SJSA1 (cell line): ENCODE measurements around the gene PLD4. TPM values are rescaled to one million over a fixed set of nuclear protein-coding genes. Genes with fewer than 3 reads are reported as not detected.
"Not testable (repeated sequence)": the region's sequence is repeated elsewhere in the genome, so short reads cannot be mapped to it uniquely, and the experiment has no call there.

Experiments used
- DNase-seq, 2 experiments: peaks; one replicate each; pipeline ENCODE4 v3.0.0-alpha.2; 2015 to 2020; ENCODE audit warnings: low spot score in 2 of 2, low read depth in 1 of 2
- H3K27ac ChIP-seq: fragments of 250-450 bp; sonication (Bioruptor Pico); 2 replicates; pipeline ENCODE4 v1.5.1; 2020; ENCODE audit warnings: mild to moderate bottlenecking, moderate library complexity
- H3K27me3 ChIP-seq: fragments of 250-450 bp; sonication (Bioruptor Pico); replicated peaks from 2 replicates; pipeline ENCODE4 v1.5.1; 2020; ENCODE audit warnings: mild to moderate bottlenecking, moderate library complexity
- H3K36me3 ChIP-seq: fragments of 250-450 bp; sonication (Bioruptor Pico); 2 replicates; pipeline ENCODE4 v1.5.1; 2020; ENCODE audit warnings: mild to moderate bottlenecking
- H3K4me1 ChIP-seq: fragments of 250-450 bp; sonication (Bioruptor Pico); replicated peaks from 2 replicates; pipeline ENCODE4 v1.6.1; 2021; ENCODE audit warnings: mild to moderate bottlenecking
- H3K4me3 ChIP-seq: fragments of 250-450 bp; sonication (Bioruptor Pico); 2 replicates; pipeline ENCODE4 v1.5.1; 2020; ENCODE audit warnings: mild to moderate bottlenecking
- H3K9me3 ChIP-seq: fragments of 250-450 bp; sonication (Bioruptor Pico); replicated peaks from 2 replicates; pipeline ENCODE4 v1.5.1; 2020; ENCODE audit warnings: mild to moderate bottlenecking
- total RNA-seq: library from RNA; depleted of rRNA; stranded (reverse); fragments of >200 nt; shearing (Covaris generic); gene quantifications from 2 replicates; pipeline ENCODE4 v1.2.3, GENCODE V29; 2014

Gene PLD4
- total RNA-seq, 1 experiment from 2014 or later, result not detected

DNA sequence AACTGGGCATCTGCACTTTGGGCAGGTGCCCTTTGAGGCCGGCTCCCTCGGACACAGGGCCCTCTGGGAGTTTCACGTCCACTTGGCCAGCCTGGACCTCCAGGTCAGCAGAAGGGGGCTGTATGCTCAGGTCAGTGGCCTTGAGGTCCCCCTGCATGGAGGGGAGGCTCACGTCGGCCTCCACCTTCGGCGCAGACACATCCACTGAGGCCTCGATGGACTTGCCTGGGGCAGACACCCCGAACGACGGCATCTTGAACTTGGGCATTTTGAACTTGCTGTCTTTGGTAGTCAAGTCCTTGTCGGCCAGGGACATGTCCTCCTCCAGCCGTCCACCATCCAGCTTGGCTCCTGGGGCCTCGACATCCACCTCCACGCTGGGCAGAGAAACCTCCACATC is 26.0 kb downstream of the PLD4 start:
- DNase-seq, H3K27me3 ChIP-seq, H3K27ac ChIP-seq, H3K9me3 ChIP-seq, H3K4me1 ChIP-seq, H3K4me3 ChIP-seq, H3K36me3 ChIP-seq: not testable (repeated sequence)

DNA sequence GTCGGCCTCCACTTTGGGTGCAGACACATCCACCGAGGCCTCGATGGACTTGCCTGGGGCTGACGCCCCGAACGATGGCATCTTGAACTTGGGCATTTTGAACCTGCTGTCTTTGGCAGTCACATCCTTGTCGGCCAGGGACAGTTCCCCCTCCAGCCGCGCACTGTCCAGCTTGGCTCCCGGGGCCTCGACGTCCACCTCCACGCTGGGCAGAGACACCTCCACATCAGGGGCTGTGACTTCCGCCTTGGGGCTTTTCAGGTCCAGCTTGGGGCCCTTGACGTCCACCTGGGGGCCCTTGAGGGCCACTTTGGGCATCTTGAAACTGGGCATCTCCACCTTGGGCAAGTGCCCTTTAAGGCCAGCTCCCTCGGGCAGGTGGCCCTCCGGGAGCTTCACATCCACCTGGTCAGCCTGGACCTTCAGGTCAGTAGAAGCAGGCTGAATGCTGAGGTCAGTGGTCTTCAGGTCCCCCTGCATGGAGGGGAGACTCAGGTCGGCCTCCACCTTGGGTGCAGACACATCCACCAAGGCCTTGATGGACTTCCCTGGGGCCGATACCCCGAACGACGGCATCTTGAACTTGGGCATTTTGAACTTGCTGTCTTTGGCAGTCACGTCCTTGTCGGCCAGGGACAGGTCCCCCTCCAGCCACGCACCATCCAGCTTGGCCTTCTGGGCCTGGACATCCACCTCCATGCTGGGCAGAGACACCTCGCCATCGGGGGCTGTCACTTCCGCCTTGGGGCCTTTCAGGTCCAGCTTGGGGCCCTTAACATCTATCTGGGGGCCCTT is 27.4 kb downstream of the PLD4 start:
- not testable (repeated sequence) for H3K27me3 ChIP-seq, H3K4me3 ChIP-seq, H3K27ac ChIP-seq, DNase-seq, H3K9me3 ChIP-seq, H3K36me3 ChIP-seq, H3K4me1 ChIP-seq

DNA sequence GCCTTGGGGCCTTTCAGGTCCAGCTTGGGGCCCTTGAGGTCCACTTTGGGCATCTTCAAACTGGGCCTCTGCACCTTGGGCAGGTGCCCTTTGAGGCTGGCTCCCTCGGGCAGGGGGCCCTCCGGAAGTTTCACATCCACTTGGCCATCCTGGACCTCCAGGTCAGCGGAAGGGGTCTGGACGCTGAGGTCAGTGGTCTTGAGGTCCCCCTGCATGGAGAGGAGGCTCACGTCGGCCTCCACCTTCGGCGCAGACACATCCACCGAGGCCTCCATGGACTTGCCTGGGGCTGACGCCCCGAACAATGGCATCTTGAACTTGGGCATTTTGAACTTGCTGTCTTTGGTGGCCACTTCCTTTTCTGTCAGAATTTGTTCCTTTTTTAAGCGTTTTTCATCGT is 28.4 kb downstream of the PLD4 start:
- no peak for DNase-seq
- Histone ChIP-seq H3K4me1 (no peaks in the 10 kb centered on the region), H3K4me3 (no peak overlapping the region), H3K27ac (no peak overlapping the region), H3K27me3 (no peaks in the 10 kb centered on the region), H3K36me3 (no peaks in the 10 kb centered on the region), H3K9me3 (no peaks in the 10 kb centered on the region)

DNA sequence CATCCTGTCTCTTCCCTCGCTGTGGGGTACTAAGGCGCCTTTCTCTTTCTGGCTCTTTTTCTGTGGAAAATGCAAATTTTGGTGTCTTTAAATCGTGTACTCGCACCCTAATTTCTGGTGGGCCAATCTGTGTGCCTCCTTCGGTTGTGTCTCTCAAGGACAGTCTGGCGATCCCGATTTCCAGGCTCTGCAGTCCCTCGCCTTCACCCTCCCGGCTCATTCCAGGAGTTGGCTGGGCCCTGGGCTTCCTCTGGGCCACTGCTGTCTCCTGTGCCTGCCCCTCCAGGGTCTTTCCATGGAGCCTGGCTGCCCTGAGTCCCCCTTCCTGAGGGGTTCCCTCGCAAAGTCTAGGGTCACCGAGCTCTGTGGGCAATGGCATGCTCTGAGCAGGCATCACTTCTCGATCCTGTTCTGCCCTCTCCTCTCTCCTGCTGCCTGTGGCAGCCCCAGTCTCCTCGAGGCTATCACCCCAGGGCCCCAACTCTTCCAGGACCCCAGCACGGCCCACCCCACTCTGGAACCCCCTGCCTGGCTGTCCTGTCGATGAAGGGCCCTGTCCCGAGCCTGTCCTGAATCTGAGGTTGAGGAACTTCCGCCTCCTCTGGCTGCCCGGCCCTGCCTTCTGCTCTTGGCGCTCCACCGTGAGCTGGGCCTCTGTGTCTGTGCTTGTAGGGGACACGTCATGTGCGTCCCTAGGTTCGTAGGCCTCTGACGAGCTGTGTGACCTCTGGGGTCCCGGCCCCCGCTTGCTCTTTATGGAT is 29.4 kb downstream of the PLD4 start:
- H3K4me1 ChIP-seq, result no peaks in the 10 kb centered on the region
- no peaks in the 10 kb centered on the region for H3K27me3 ChIP-seq
- no peak overlapping the region for H3K4me3 ChIP-seq
- no peak for DNase-seq
- H3K36me3 ChIP-seq, result no peaks in the 10 kb centered on the region
- no peak overlapping the region for H3K27ac ChIP-seq
- H3K9me3 ChIP-seq, result no peaks in the 10 kb centered on the region

DNA sequence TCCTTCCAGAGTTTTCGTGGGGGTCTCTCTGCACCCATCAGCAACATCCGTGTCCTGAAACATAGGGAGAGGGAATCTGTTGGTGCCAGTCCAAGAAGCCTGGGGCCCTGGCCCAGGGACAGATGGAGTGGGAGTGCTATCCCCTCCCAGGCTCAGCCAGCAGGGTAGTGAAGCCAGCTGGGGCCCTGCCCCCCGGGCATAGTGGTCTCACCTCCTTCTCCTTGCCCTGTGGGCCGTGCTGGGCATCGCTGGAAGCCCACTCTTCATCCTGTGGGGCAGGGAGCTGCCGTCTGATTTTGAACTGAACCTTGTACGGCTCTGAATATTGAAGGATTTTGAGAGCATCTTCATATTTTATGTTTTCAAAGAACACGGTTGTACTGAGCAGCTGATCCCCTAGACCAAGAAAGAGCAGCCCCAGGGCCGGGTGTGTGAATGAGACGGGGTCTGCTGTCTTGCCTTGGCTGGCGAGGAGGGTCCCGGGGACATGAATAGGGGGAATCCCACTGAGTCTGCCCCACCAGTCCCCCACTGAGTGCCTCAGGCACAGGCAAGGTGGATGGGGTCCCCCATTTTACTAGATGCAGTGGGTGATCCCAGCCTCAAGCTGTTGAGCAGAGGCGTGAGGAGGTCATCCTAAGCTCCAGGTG is 30.2 kb downstream of the PLD4 start:
- Histone ChIP-seq H3K4me1 (no peaks in the 10 kb centered on the region), H3K27ac (no peak overlapping the region), H3K9me3 (no peaks in the 10 kb centered on the region), H3K36me3 (no peaks in the 10 kb centered on the region), H3K27me3 (no peaks in the 10 kb centered on the region), H3K4me3 (no peak overlapping the region)
- no peak for DNase-seq

DNA sequence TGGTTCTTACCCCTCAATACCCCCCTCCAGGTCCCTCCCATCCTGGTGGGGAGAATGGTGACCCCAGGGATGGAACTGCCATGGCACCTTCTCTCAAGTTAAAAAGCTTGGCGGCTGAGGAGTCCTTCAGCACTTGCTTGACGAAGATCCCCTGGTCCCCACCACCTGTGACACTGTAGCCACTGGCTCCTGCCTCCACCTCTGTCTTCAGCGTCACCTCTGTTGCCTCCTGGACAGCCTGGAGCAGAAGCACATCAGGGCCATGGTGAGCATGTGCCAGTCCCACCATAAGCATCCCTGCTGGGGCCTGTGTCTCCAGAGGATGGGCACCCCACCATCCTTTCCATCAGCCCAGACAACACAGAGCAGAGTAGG is 30.7 kb downstream of the PLD4 start:
- Histone ChIP-seq H3K9me3 (no peaks in the 10 kb centered on the region), H3K4me3 (no peak overlapping the region), H3K36me3 (no peaks in the 10 kb centered on the region), H3K27ac (no peak overlapping the region), H3K27me3 (no peaks in the 10 kb centered on the region), H3K4me1 (no peaks in the 10 kb centered on the region)
- no peak for DNase-seq

DNA sequence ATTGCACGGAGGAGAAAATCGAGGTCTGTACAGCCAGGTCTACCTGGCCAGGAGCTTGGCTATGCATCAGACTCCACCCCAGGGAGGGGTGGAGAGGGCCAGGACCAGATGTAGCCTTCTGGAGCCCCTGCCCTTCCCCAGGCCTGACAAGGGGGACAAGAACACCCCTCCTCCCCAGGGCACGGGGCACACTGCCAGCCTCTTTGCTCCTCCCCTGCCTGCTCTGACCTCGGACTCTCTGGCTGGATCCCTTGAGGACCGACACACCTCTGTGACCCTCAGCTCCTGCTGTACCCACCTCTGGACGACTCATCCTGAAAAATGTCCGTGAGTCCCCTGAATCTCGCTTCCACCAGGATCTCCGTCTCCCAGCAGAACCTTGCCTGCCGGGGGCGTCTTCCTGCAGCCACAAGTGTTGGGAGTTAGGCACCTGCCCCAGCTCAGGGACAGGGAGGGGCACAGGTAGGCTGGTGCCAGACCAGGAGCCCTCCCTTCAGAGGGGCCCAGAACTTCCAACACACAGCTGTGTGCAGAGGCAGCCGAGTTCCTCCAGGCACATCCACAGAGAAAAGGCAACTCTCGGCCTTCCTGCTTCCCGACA is 31.7 kb downstream of the PLD4 start:
- Histone ChIP-seq H3K27ac (no peak overlapping the region), H3K4me1 (no peaks in the 10 kb centered on the region), H3K36me3 (no peaks in the 10 kb centered on the region), H3K27me3 (no peaks in the 10 kb centered on the region), H3K9me3 (no peaks in the 10 kb centered on the region), H3K4me3 (no peak overlapping the region)
- DNase-seq, result no peak

DNA sequence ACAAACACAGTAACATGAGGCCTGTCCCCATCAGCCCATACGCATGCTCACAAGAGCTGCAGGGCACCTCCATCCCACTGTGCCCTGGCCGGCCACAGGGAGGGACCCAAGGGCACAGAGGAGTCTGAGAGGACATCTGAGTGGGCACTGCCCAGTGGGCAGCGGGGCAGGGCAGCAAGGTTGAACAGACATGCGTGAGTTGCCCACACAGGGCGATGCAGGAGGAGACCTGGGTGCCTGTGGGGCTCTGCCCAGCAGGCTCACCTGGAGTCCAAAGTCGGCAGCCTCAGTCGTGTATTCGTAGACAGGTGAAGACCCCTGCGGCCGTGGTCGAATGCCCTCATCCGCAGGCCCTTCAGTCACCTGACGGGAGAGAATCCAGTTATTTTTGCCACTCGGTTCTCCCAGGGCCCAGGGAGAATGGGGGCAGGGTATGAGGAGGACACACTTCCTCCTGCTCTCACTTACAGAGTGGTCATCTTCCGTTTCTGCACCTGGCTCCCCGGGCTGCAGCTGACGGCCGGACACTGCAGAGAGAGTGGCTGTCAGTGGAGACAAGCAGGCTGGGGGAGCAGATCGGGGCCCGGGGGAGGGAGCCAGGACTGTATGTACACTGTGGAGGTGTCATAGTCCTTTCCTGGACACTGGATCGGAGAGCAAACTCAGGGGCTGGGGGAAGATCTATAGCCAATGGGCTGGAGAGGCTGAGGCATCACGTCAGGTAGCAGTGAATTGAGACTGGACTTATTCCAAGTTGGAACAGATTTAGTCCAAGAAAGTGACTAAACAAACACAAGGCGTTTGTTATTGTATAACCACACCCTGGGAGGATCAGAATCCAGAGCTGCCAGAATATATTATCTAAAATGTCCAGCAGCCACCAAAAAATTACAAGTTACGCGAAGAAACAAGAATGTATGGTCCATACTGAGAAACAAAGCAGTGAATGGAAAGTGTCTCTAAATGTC is 32.8 kb downstream of the PLD4 start:
- Histone ChIP-seq H3K9me3 (no peaks in the 10 kb centered on the region), H3K36me3 (no peaks in the 10 kb centered on the region), H3K27ac (no peak overlapping the region), H3K4me3 (no peak overlapping the region), H3K4me1 (no peaks in the 10 kb centered on the region), H3K27me3 (no peaks in the 10 kb centered on the region)
- no peak for DNase-seq

DNA sequence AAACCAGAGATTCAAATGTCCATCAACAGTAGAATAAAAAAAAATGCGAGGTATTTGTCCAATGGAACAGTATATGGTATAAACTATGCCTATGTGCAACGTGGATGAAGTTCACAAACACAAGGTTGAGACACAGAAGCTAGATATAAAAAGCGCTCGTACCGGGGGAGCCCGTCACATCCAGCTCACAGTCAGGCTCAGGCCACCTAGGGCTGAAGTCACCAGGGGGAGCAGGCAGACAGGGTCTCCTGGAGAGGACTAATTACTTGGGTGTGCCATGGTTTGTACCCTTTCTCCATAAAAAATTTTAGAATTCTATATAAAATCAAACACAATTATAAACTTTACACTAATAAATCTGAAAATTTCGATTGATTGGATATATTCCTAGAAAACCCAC is 39.9 kb downstream of the PLD4 start:
- no peak overlapping the region for H3K4me3 ChIP-seq
- no peak overlapping the region for H3K27ac ChIP-seq
- no peaks in the 10 kb centered on the region for H3K9me3 ChIP-seq
- peaks cover 3% of the 10 kb centered on the region; the same call in 1 of the 2 replicates for H3K4me1 ChIP-seq
- H3K27me3 ChIP-seq, result no peaks in the 10 kb centered on the region
- no peak for DNase-seq
- no peaks in the 10 kb centered on the region for H3K36me3 ChIP-seq

DNA sequence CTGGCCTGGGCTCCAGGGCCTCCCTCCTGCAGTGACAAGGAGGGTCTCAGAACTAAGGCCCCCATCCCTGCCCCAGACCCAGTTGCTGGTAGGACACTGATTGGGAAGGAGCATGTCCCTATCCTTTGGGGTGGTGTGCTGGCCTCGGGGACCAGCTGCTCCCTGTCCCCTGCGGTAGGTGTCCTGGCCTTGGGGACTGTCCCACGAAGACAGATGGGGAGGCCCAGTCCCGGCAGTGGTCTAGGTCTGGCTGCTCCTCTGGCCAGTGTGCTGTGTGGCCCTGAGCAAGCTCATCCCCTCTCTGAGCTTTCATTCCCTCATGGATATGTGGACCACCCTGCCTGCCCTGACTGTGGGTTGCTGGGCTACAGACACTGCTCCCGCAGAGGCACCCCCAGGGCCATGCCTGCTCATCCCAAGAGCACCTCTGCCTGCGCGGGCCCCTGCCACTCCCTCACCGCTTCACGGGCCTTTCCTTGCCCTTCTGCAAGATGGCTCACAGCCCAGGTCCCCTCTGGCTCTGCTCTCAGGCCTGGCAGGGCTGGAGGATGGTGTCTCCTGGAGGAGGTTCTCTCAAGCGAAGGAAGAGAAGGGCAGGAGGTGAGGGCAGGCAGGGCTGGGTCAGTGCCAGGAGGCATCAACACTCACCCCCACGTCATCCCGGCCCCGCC is 41.0 kb downstream of the PLD4 start:
- no peak for DNase-seq
- Histone ChIP-seq H3K36me3 (no peaks in the 10 kb centered on the region), H3K27ac (no peak overlapping the region), H3K27me3 (no peaks in the 10 kb centered on the region), H3K9me3 (no peaks in the 10 kb centered on the region), H3K4me3 (no peak overlapping the region), H3K4me1 (peaks cover 15% of the 10 kb centered on the region)

DNA sequence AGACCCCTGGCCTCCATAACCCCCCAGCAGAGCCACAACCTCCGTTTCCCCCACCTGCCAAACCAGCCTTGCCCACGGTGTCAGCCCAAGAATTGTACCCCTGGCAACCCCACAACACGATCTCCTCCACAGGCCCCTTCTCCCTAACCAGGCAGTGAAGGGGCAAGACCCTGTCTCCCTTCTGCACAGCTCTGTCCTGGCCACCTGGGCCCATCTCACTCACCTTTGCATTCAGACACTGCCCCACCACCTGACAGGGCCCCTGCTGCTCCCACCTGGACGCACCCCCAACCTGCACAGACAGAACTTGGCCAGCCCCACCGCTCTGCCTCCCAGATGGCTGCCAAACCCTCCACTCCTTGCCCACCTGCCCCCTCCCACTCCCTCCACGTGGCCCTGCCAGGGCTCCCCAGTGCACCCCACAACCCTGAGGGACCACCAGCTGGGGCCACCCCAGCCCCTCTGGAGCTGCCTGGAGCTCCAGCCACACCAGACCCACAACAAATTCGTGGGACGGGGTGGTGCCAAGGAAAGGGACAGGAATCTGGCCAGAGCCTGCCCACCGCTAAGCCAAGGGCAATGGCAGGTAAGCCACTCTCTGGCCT is 41.7 kb downstream of the PLD4 start:
- Histone ChIP-seq H3K4me1 (peaks cover 21% of the 10 kb centered on the region), H3K9me3 (no peaks in the 10 kb centered on the region), H3K4me3 (no peak overlapping the region), H3K27ac (no peak overlapping the region), H3K36me3 (no peaks in the 10 kb centered on the region), H3K27me3 (no peaks in the 10 kb centered on the region)
- no peak for DNase-seq

DNA sequence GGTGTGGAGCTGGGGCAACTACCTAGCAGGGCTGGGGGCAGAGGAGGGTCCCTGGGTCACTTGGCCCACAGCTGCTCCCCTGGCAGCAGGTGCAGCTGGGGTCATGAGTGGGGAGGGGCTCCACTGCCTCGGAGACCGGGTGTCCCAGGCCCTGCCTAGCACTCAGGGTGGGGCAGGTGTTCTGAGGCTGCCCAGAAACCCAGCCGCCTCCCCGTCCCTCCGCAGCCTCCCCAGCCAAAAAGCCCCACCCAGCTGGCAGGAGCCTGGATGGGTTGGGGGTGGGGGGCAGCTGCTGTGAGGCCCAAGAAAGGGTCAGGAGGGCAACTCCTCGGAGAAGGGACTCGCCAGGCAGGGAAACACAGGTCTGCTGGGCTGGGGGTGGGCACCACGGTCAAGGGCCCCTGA is 42.3 kb downstream of the PLD4 start:
- H3K4me1 ChIP-seq, result peaks cover 27% of the 10 kb centered on the region
- no peaks in the 10 kb centered on the region for H3K9me3 ChIP-seq
- H3K27ac ChIP-seq, result no peak overlapping the region
- H3K36me3 ChIP-seq, result no peaks in the 10 kb centered on the region
- no peak overlapping the region for H3K4me3 ChIP-seq
- no peak for DNase-seq
- no peaks in the 10 kb centered on the region for H3K27me3 ChIP-seq
